CD4-positive, alpha-beta memory T cell (primary cell): ENCODE results near the gene HBM. TPM values are rescaled to one million over a fixed set of nuclear protein-coding genes. Genes with fewer than 3 reads are reported as not detected.
A peak's percentile ranks its signal among the peaks of the same experiment; 100 is the strongest.

Experiments used
- CTCF ChIA-PET: fragments of 350-600 bp; sonication (Branson Sonifier 250); formaldehyde crosslinking; loops from one replicate; lab custom pipeline; 2021; ENCODE audit warnings: inconsistent platforms; ENCODE audit not compliant: partially characterized antibody; lab: Charles Lee
- POLR2A ChIA-PET: fragments of 350-600 bp; sonication (Branson Sonifier 250); formaldehyde crosslinking; loops from one replicate; lab custom pipeline; 2021; ENCODE audit not compliant: partially characterized antibody; lab: Charles Lee
- DNase-seq, 5 donors: peaks; one replicate each; pipeline versions ENCODE4 v3.0.0 to v3.0.0-alpha.2; 2020 to 2022; ENCODE audit warnings: mixed read lengths in 1 of 5
- H3K27ac ChIP-seq: one replicate; pipeline ENCODE4 v1.7.0; 2013; ENCODE audit warnings: low read depth, low read length
- H3K27me3 ChIP-seq: 2 replicates; pipeline ENCODE4 v1.7.0; 2013; ENCODE audit warnings: mild to moderate bottlenecking, low read length, moderate library complexity; ENCODE audit not compliant: insufficient read depth
- H3K36me3 ChIP-seq: 2 replicates; pipeline ENCODE4 v1.7.0; 2013; ENCODE audit warnings: mild to moderate bottlenecking, low read length, moderate library complexity; ENCODE audit not compliant: insufficient read depth
- H3K4me1 ChIP-seq: 2 replicates; pipeline ENCODE4 v1.7.0; 2013; ENCODE audit warnings: mild to moderate bottlenecking, low read length, moderate library complexity; ENCODE audit not compliant: insufficient read depth
- H3K4me3 ChIP-seq, 2 donors: one replicate each; pipeline ENCODE4 v1.7.0; 2013; ENCODE audit warnings: low read length in 2 of 2, mild to moderate bottlenecking in 1 of 2
- H3K9me3 ChIP-seq, 2 donors: one replicate each; pipeline ENCODE4 v1.7.0; 2013; ENCODE audit warnings: low read length in 2 of 2, control low read depth in 1 of 2; ENCODE audit not compliant: control insufficient read depth in 1 of 2
- H3K27ac Mint-ChIP-seq, 7 donors: one replicate each; pipeline ENCODE4 v1.8.0; 2020 to 2021; ENCODE audit warnings: mixed read lengths in 7 of 7, mild to moderate bottlenecking in 6 of 7, inconsistent platforms in 3 of 7, moderate library complexity in 3 of 7
- H3K27me3 Mint-ChIP-seq, 2 donors: one replicate each; pipeline ENCODE4 v1.8.0; 2020 to 2021; ENCODE audit warnings: mixed read lengths in 2 of 2
- H3K36me3 Mint-ChIP-seq, 2 donors: one replicate each; pipeline ENCODE4 v1.8.0; 2020 to 2021; ENCODE audit warnings: mixed read lengths in 2 of 2, inconsistent platforms in 1 of 2, mild to moderate bottlenecking in 1 of 2
- H3K4me1 Mint-ChIP-seq, 4 donors: one replicate each; pipeline ENCODE4 v1.8.0; 2020 to 2021; ENCODE audit warnings: mixed read lengths in 4 of 4, mild to moderate bottlenecking in 1 of 4
- H3K4me3 Mint-ChIP-seq, 8 donors: one replicate each; pipeline ENCODE4 v1.8.0; 2020 to 2021; ENCODE audit warnings: mixed read lengths in 8 of 8, mild to moderate bottlenecking in 7 of 8, moderate library complexity in 6 of 8, inconsistent platforms in 3 of 8
- H3K9me3 Mint-ChIP-seq, 8 donors: one replicate each; pipeline ENCODE4 v1.8.0; 2020 to 2021; ENCODE audit warnings: mixed read lengths in 8 of 8, mild to moderate bottlenecking in 5 of 8, inconsistent platforms in 3 of 8, moderate library complexity in 1 of 8
- intact Hi-C: fragments of 100-400 bp; cut with micrococcal nuclease; formaldehyde crosslinking; loops from one replicate; pipeline ENCODE4 v1.15.1; 2023
- polyA plus RNA-seq, 2 donors: library from polyadenylated mRNA; unstranded; fragments of 300-500 nt; fragmentation: Illumina TruSeq; gene quantifications; one replicate each; pipeline ENCODE4 v1.2.3, GENCODE V29; 2021
- total RNA-seq, 2 experiments: library from RNA; stranded (reverse); gene quantifications; one replicate each; pipeline ENCODE4 v1.2.3, GENCODE V29; 2021

The HBM gene
- total and polyA plus RNA-seq, 4 experiments from 2014 or later = not detected

DNA sequence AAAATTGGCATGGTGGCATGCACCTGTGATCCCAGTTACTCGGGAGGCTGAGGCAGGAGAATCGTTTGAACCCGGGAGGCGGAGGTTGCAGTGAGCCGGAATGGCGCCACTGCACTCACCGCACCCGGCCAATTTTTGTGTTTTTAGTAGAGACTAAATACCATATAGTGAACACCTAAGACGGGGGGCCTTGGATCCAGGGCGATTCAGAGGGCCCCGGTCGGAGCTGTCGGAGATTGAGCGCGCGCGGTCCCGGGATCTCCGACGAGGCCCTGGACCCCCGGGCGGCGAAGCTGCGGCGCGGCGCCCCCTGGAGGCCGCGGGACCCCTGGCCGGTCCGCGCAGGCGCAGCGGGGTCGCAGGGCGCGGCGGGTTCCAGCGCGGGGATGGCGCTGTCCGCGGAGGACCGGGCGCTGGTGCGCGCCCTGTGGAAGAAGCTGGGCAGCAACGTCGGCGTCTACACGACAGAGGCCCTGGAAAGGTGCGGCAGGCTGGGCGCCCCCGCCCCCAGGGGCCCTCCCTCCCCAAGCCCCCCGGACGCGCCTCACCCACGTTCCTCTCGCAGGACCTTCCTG, 14.4 kb downstream of the HBM start, which contains the start of gene HBQ1:
Gene HBQ1 (plus strand): TSS at position 359 of the 575 bp plus-strand sequence. CDS start 28 bp downstream, at position 387.
- Mint-ChIP-seq H3K4me1 (peaks cover 3 to 21% (median 11%) of the 10 kb centered on the region in 4 donors), H3K4me3 (peak within 1 kb of the TSS in 7 of 8 donors; percentile 31 to 77 (median 52)), H3K36me3 (no peaks in the 10 kb centered on the region), H3K9me3 (no peaks in the 10 kb centered on the region), H3K27me3 (peaks cover 17 to 23% of the 10 kb centered on the region in 2 donors), H3K27ac (no peak within 1 kb of the TSS)
- Histone ChIP-seq H3K4me1 (peaks cover 21% of the 10 kb centered on the region), H3K4me3 (peak within 1 kb of the TSS in 1 of 2 donors; percentile 41), H3K9me3 (no peaks in the 10 kb centered on the region), H3K36me3 (no peaks in the 10 kb centered on the region), H3K27me3 (peaks cover 28% of the 10 kb centered on the region), H3K27ac (no peak within 1 kb of the TSS)
- POLR2A ChIA-PET = interaction anchor here (0.6 to 1.0 kb wide), 2 partner anchors 48 to 115 kb away, joined by 3 read pairs; no protein-coding TSS in a partner anchor
- CTCF ChIA-PET = interaction anchor here (1.4 to 3.5 kb wide), 2 partner anchors 63 to 73 kb away, joined by 7 to 23 read pairs; no protein-coding TSS in a partner anchor
- DNase-seq = no peak
- intact Hi-C loops = loop anchor here (2.0 kb wide), 2 partner anchors 41 to 183 kb away; partner anchors contain the start of gene NPRL3

DNA sequence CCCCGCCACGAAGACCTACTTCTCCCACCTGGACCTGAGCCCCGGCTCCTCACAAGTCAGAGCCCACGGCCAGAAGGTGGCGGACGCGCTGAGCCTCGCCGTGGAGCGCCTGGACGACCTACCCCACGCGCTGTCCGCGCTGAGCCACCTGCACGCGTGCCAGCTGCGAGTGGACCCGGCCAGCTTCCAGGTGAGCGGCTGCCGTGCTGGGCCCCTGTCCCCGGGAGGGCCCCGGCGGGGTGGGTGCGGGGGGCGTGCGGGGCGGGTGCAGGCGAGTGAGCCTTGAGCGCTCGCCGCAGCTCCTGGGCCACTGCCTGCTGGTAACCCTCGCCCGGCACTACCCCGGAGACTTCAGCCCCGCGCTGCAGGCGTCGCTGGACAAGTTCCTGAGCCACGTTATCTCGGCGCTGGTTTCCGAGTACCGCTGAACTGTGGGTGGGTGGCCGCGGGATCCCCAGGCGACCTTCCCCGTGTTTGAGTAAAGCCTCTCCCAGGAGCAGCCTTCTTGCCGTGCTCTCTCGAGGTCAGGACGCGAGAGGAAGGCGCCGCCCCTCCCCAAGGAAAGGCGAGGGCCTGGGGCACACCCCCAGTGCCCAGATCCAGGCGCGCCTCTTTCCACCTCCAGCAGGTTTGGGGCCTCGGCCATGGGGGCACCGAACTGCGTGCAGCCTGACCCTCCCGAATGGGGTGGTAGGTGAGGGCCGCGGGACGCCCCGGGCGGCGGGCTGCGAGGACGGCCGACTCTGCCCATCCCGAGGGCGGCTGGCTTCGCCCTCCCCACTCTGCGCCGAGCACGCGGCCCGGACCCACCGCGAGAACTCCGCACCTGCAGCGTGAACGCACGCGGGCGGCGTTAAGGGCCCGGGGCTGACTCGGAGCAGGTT, 15.1 kb downstream of the HBM start:
- Mint-ChIP-seq H3K9me3 (no peaks in the 10 kb centered on the region), H3K4me1 (peaks cover 2 to 16% (median 9%) of the 10 kb centered on the region in 4 donors), H3K27ac (no peak overlapping the region), H3K36me3 (no peaks in the 10 kb centered on the region), H3K27me3 (peaks cover 12 to 18% of the 10 kb centered on the region in 2 donors), H3K4me3 (peak overlapping the region in 4 of 8 donors; percentile 31 to 63 (median 48))
- CTCF ChIA-PET = interaction anchor here (0.6 to 3.5 kb wide), 12 partner anchors 11 to 162 kb away, joined by 3 to 29 read pairs (median 6); partner anchors contain the start of genes POLR3K and SNRNP25
- intact Hi-C loops = loop anchor here (1.0 to 2.0 kb wide), 4 partner anchors 42 to 182 kb away; partner anchors contain the start of gene NPRL3
- no peaks in the 10 kb centered on the region for H3K36me3 ChIP-seq
- peak; percentile 79 to 84 (median 82) for DNase-seq
- POLR2A ChIA-PET = interaction anchor here (0.6 to 1.0 kb wide), 2 partner anchors 47 to 115 kb away, joined by 3 read pairs; no protein-coding TSS in a partner anchor
- peaks cover 24% of the 10 kb centered on the region for H3K27me3 ChIP-seq
- H3K9me3 ChIP-seq = no peaks in the 10 kb centered on the region
- H3K4me3 ChIP-seq = peak overlapping the region in 1 of 2 donors; percentile 41
- peaks cover 21% of the 10 kb centered on the region for H3K4me1 ChIP-seq
- no peak overlapping the region for H3K27ac ChIP-seq

DNA sequence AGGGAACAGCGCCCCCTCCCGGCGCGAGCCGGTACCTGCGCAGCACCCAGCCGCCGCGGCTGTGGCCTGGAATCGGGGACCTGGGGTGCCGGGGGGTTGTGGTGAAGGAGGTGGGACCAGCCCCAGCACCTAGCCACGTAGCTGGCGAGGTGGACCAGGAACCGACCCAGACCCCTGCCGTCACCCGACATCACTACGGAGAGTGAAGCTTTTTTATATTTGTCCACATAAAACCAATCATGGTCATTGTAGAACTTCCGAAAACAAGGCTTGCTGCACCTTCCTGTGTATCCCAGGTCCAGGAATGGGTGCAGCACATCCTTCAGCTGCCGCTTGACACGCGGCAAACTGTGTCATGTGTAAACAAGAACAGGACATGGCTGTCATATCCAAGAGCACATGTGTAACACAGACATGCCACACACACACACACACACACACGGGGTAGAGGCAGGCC, 15.8 kb downstream of the HBM start:
- Mint-ChIP-seq H3K27ac (peak overlapping the region in 3 of 7 donors; percentile 40 to 70 (median 55)), H3K4me1 (peaks cover 2 to 16% (median 9%) of the 10 kb centered on the region in 4 donors), H3K36me3 (no peaks in the 10 kb centered on the region), H3K4me3 (no peak overlapping the region), H3K9me3 (no peaks in the 10 kb centered on the region), H3K27me3 (peaks cover 12 to 18% of the 10 kb centered on the region in 2 donors)
- intact Hi-C loops = loop anchor here (1.0 to 2.0 kb wide), 4 partner anchors 43 to 181 kb away; partner anchors contain the start of gene NPRL3
- DNase-seq = no peak
- no peaks in the 10 kb centered on the region for H3K36me3 ChIP-seq
- H3K27ac ChIP-seq = no peak overlapping the region
- H3K4me1 ChIP-seq = peaks cover 21% of the 10 kb centered on the region
- ChIA-PET CTCF (interaction anchor here (0.6 to 3.5 kb wide), 14 partner anchors 10 to 180 kb away, joined by 3 to 29 read pairs (median 4); partner anchors contain the start of genes POLR3K and SNRNP25), POLR2A (no interaction called here)
- H3K27me3 ChIP-seq = peaks cover 24% of the 10 kb centered on the region
- H3K9me3 ChIP-seq = no peaks in the 10 kb centered on the region
- no peak overlapping the region for H3K4me3 ChIP-seq

DNA sequence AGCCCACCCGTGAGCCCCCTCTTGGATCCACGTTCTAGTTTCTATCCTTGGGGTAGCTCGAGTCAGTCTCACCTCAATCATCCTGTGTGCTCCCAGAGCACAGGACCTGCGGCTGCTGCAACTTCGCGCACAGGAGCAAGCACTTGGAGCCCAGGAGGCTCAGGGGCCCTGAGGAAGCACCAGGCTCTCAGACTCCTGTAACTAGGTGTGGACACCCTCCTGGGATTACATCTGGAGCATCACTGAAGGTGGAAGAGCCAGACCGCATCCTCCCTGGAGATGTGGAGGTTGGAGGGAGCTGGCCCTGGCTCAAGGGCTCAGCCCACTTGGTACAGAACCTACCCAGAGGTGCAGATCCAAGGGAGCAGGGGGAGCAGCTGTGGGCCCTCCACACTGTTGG, 17.2 kb downstream of the HBM start:
- H3K4me1 Mint-ChIP-seq = peaks cover 1 to 10% (median 5%) of the 10 kb centered on the region in 4 donors
- intact Hi-C loops = no loop called here
- Histone ChIP-seq H3K36me3 (no peaks in the 10 kb centered on the region), H3K4me3 (no peak overlapping the region), H3K4me1 (peaks cover 21% of the 10 kb centered on the region), H3K27ac (no peak overlapping the region), H3K9me3 (no peaks in the 10 kb centered on the region), H3K27me3 (peaks cover 17% of the 10 kb centered on the region)
- peaks cover 11 to 12% of the 10 kb centered on the region in 2 donors for H3K27me3 Mint-ChIP-seq
- H3K9me3 Mint-ChIP-seq = peaks cover 0 to 2% (median 0%) of the 10 kb centered on the region in 8 donors
- DNase-seq = no peak
- H3K4me3 Mint-ChIP-seq = no peak overlapping the region
- CTCF ChIA-PET = interaction anchor here (0.7 to 3.5 kb wide), 11 partner anchors 8 to 179 kb away, joined by 3 to 29 read pairs (median 4); partner anchors contain the start of genes POLR3K and SNRNP25
- H3K27ac Mint-ChIP-seq = peak overlapping the region in 2 of 7 donors; percentile 8 to 68
- H3K36me3 Mint-ChIP-seq = peaks cover 0 to 2% of the 10 kb centered on the region in 2 donors
- POLR2A ChIA-PET = no interaction called here

DNA sequence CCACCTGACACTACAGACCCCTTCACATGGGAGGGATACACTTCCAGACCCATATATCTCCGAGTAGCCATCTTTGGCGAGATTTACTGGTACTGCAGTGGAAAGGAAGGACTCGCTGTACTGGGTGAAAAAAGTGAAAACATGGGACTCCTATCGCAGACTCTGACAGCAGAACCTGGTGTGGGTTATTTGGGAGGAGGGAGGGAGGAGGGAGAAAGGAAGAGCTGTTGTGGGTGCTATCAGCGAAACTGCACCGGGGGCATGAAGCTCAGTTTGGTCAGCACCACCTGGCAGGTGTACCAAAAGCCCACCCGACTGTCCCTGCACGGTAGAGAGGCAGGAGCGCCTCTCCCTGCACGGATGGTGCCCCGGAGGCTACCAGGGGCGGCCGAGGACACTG, 19.4 kb downstream of the HBM start:
- intact Hi-C loops = no loop called here

DNA sequence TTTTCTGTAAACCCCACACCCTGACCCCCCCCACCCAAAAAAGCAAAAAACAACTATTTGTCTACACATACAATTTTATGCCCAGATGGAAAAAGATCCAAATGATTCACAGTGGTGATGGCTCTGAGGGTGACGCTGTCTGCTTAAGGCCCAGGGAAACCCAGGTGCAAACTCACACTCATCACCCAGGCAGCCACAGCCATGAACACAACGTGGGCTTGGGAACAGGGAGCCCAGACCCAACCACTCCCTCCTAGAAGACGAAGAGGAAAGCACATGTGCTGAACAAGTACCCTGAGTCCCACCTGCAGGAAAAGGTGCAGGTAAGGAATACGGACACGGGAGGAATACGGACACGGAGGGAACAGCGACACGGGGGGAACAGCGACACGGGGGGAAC, 19.9 kb downstream of the HBM start:
- no peaks in the 10 kb centered on the region for H3K9me3 ChIP-seq
- peaks cover 0 to 8% (median 3%) of the 10 kb centered on the region in 4 donors for H3K4me1 Mint-ChIP-seq
- H3K27ac Mint-ChIP-seq = no peak overlapping the region

More for the DNA sequence above, 19.4 kb downstream of the HBM start:
- DNase-seq = no peak
- peaks cover 15% of the 10 kb centered on the region for H3K4me1 ChIP-seq
- Mint-ChIP-seq H3K36me3 (peaks cover 10 to 19% of the 10 kb centered on the region in 2 donors), H3K27ac (no peak overlapping the region), H3K9me3 (peaks cover 0 to 2% (median 0%) of the 10 kb centered on the region in 8 donors), H3K4me3 (no peak overlapping the region), H3K4me1 (peaks cover 0 to 8% (median 3%) of the 10 kb centered on the region in 4 donors), H3K27me3 (no peaks in the 10 kb centered on the region)
- no peaks in the 10 kb centered on the region for H3K9me3 ChIP-seq
- POLR2A ChIA-PET = no interaction called here
- peaks cover 15% of the 10 kb centered on the region for H3K36me3 ChIP-seq
- H3K27me3 ChIP-seq = no peaks in the 10 kb centered on the region
- CTCF ChIA-PET = interaction anchor here (1.2 kb wide), 1 partner anchor 119 kb away, joined by 4 read pairs; no protein-coding TSS in a partner anchor
- no peak overlapping the region for H3K4me3 ChIP-seq
- H3K27ac ChIP-seq = no peak overlapping the region

More for the DNA sequence above, 19.9 kb downstream of the HBM start:
- peaks cover 10 to 23% of the 10 kb centered on the region in 2 donors for H3K36me3 Mint-ChIP-seq
- peaks cover 10% of the 10 kb centered on the region for H3K4me1 ChIP-seq
- intact Hi-C loops = no loop called here
- H3K27me3 ChIP-seq = no peaks in the 10 kb centered on the region
- ChIA-PET CTCF (interaction anchor here (1.2 kb wide), 1 partner anchor 119 kb away, joined by 4 read pairs; no protein-coding TSS in a partner anchor), POLR2A (no interaction called here)
- no peak overlapping the region for H3K27ac ChIP-seq
- peaks cover 0 to 2% (median 0%) of the 10 kb centered on the region in 8 donors for H3K9me3 Mint-ChIP-seq
- H3K4me3 Mint-ChIP-seq = no peak overlapping the region
- no peak for DNase-seq
- no peaks in the 10 kb centered on the region for H3K27me3 Mint-ChIP-seq
- H3K36me3 ChIP-seq = peaks cover 20% of the 10 kb centered on the region
- no peak overlapping the region for H3K4me3 ChIP-seq
